CD4-positive, CD25-positive, alpha-beta regulatory T cell (primary cell): ENCODE data around the gene DPH5. TPM values are rescaled to one million over a fixed set of nuclear protein-coding genes. Genes with fewer than 3 reads are reported as not detected.
"Not testable (repeated sequence)": the region's sequence is repeated elsewhere in the genome, so short reads cannot be mapped to it uniquely, and the experiment has no call there.

Experiments
- ATAC-seq, 2 donors: fragments of 150-1000 bp; cut with Tn5 transposase; one replicate each; pipeline ENCODE4 v1.10.0; 2021; ENCODE audit warnings: low read depth in 2 of 2, moderate number of reproducible peaks in 2 of 2, moderate library complexity in 1 of 2
- DNase-seq, 3 donors: peaks; one replicate each; pipeline versions ENCODE4 v3.0.0 to v3.0.0-alpha.2; 2012 to 2022; ENCODE audit warnings: mixed read lengths in 1 of 3
- H3K27ac ChIP-seq: one replicate; pipeline ENCODE4 v1.7.0; 2013; ENCODE audit warnings: mild to moderate bottlenecking, low read length; ENCODE audit not compliant: insufficient read depth, poor library complexity, severe bottlenecking
- H3K27me3 ChIP-seq: one replicate; pipeline ENCODE4 v1.7.0; 2013; ENCODE audit warnings: low read length; ENCODE audit not compliant: control insufficient read depth, insufficient read depth
- H3K36me3 ChIP-seq: one replicate; pipeline ENCODE4 v1.7.0; 2013; ENCODE audit warnings: mild to moderate bottlenecking, low read length, moderate library complexity; ENCODE audit not compliant: control insufficient read depth, insufficient read depth
- H3K4me1 ChIP-seq: 2 replicates; pipeline ENCODE4 v1.7.0; 2013; ENCODE audit warnings: mild to moderate bottlenecking, low read length; ENCODE audit not compliant: insufficient read depth, control insufficient read depth, poor library complexity, severe bottlenecking
- H3K4me3 ChIP-seq: one replicate; pipeline ENCODE4 v1.7.0; 2013; ENCODE audit warnings: low read depth, mild to moderate bottlenecking, low read length, moderate library complexity
- H3K9me3 ChIP-seq, 2 experiments: 1 replicate in 1 of 2; 2 replicates in 1 of 2; pipeline ENCODE4 v1.7.0; 2013; ENCODE audit warnings: low read length in 2 of 2, mild to moderate bottlenecking in 1 of 2, moderate library complexity in 1 of 2; ENCODE audit not compliant: control insufficient read depth in 2 of 2
- H3K27ac Mint-ChIP-seq, 3 donors: one replicate each; pipeline ENCODE4 v1.8.0; 2020 to 2022; ENCODE audit warnings: mild to moderate bottlenecking in 3 of 3, mixed read lengths in 3 of 3, moderate library complexity in 2 of 3
- H3K27me3 Mint-ChIP-seq: one replicate; pipeline ENCODE4 v1.8.0; 2022; ENCODE audit warnings: mild to moderate bottlenecking, mixed read lengths
- H3K36me3 Mint-ChIP-seq: one replicate; pipeline ENCODE4 v1.8.0; 2020; ENCODE audit warnings: mixed read lengths
- H3K4me1 Mint-ChIP-seq, 4 donors: one replicate each; pipeline ENCODE4 v1.8.0; 2020 to 2022; ENCODE audit warnings: mixed read lengths in 4 of 4, mild to moderate bottlenecking in 1 of 4
- H3K4me3 Mint-ChIP-seq, 4 donors: one replicate each; pipeline ENCODE4 v1.8.0; 2020 to 2022; ENCODE audit warnings: mild to moderate bottlenecking in 4 of 4, mixed read lengths in 4 of 4, moderate library complexity in 3 of 4
- H3K9me3 Mint-ChIP-seq, 7 donors: one replicate each; pipeline ENCODE4 v1.8.0; 2020 to 2022; ENCODE audit warnings: mixed read lengths in 7 of 7, mild to moderate bottlenecking in 3 of 7, moderate library complexity in 2 of 7
- polyA plus RNA-seq, 4 donors: library from polyadenylated mRNA; unstranded; fragments of 300-500 nt; fragmentation: Illumina TruSeq; gene quantifications; one replicate each; pipeline ENCODE4 v1.2.3, GENCODE V29; 2021
- total RNA-seq: library from RNA; stranded (reverse); gene quantifications from one replicate; pipeline ENCODE4 v1.2.3, GENCODE V29; 2022

The DPH5 gene
- total and polyA plus RNA-seq, 5 donors from 2014 or later: 30.6 to 49.8 (median 44.2) TPM

DNA sequence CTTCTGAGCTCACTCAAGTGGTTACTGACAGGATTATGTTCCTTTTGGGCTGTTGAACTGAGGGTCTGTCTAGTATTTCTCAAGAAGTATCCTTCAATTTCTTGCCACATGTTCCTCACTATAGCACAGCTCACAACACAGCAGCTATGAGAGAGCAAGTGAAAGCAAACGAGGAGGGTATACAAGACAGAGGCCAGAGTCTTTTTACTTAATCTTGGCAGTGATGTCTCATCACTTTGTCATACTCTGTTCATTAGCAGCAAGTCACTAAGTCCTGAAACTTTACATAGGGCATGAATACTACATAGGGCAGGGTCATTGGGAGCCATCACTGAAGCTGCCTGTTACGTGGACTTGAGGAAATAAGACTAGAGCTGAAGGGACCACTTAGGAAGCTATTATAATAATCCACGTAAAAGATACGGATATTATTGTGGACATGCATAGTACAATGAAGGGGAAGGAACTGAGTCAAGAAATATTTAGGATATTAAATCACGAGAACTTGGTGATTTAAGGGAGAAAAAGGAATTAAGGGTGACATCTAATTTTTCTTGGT lies 66.0 kb downstream of the DPH5 start:
- H3K27me3 Mint-ChIP-seq: no peaks in the 10 kb centered on the region
- Histone ChIP-seq H3K27me3 (no peaks in the 10 kb centered on the region), H3K4me1 (peaks cover 3% of the 10 kb centered on the region), H3K9me3 (no peaks in the 10 kb centered on the region), H3K4me3 (no peak overlapping the region), H3K27ac (no peak overlapping the region), H3K36me3 (peaks cover 30% of the 10 kb centered on the region)
- peaks cover 33% of the 10 kb centered on the region for H3K36me3 Mint-ChIP-seq
- no peak overlapping the region for H3K4me3 Mint-ChIP-seq
- H3K27ac Mint-ChIP-seq: peak overlapping the region in 2 of 3 donors; percentile 21 to 85
- ATAC-seq (no peak), DNase-seq (no peak)
- peaks cover 0 to 2% (median 0%) of the 10 kb centered on the region in 7 donors for H3K9me3 Mint-ChIP-seq
- H3K4me1 Mint-ChIP-seq: peaks cover 19 to 56% (median 33%) of the 10 kb centered on the region in 4 donors

- H3K9me3 Mint-ChIP-seq: peaks cover 2 to 21% (median 7%) of the 10 kb centered on the region in 7 donors
- ATAC-seq (no peak), DNase-seq (no peak)
- Histone ChIP-seq H3K27me3 (no peaks in the 10 kb centered on the region), H3K4me3 (no peak overlapping the region), H3K9me3 (peaks cover 10 to 15% of the 10 kb centered on the region in 2 experiments), H3K27ac (no peak overlapping the region), H3K4me1 (peaks cover 8% of the 10 kb centered on the region), H3K36me3 (peaks cover 27% of the 10 kb centered on the region)
- no peak overlapping the region for H3K27ac Mint-ChIP-seq
- no peaks in the 10 kb centered on the region for H3K27me3 Mint-ChIP-seq
- H3K4me3 Mint-ChIP-seq: no peak overlapping the region
- peaks cover 36 to 68% (median 42%) of the 10 kb centered on the region in 4 donors for H3K4me1 Mint-ChIP-seq
- H3K36me3 Mint-ChIP-seq: peaks cover 35% of the 10 kb centered on the region
These were observed 70.3 kb downstream of the DPH5 start for GRCh38 chr1:100955322-100955721.

DNA sequence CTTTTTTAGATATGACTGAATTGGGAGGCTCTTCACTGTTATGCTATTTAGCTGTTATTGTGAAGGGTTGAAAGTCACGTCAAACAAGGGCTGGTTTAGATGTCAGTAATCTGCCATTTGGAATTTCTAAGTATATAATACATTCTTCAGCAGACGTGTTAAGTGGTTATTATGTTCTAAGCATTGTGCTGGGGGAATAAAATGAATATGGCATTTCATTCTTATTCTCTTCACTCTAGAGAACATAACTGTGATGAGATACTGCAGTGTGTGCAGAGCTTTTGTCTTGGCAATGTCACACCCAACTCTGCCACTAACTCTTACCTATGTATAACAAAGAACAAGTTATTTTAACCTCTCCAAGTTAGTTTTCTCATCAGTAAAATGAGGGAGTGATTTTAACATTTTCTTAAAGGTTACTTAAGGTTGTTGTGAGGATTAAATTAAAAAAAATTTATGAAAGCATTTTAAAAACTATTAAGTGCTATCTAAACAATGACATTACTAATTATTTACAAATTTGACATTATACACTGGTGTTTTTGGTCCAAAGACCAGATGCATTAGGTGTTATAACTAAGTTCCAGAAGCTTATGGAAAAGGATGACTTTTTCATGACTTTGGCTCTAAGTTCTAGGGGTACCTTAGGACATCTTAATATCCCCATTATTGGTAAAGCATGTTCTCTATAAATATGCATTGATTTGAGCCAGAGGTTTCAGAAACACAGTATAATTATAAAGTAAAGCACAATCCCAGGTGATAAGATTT lies 71.4 kb downstream of the DPH5 start:
- no peak overlapping the region for H3K4me3 ChIP-seq
- Mint-ChIP-seq H3K36me3 (peaks cover 35% of the 10 kb centered on the region), H3K9me3 (peaks cover 2 to 24% (median 10%) of the 10 kb centered on the region in 7 donors), H3K27ac (peak overlapping the region in 1 of 3 donors; percentile 7), H3K4me1 (peaks cover 30 to 71% (median 49%) of the 10 kb centered on the region in 4 donors), H3K27me3 (no peaks in the 10 kb centered on the region), H3K4me3 (no peak overlapping the region)
- no peaks in the 10 kb centered on the region for H3K27me3 ChIP-seq
- no peak for DNase-seq
- ATAC-seq: no peak
- peaks cover 10 to 15% of the 10 kb centered on the region in 2 experiments for H3K9me3 ChIP-seq
- H3K36me3 ChIP-seq: peaks cover 27% of the 10 kb centered on the region
- H3K27ac ChIP-seq: no peak overlapping the region
- peaks cover 19% of the 10 kb centered on the region for H3K4me1 ChIP-seq

GRCh38 chr1:100952970-100953369 lies 72.6 kb downstream of the DPH5 start:
- H3K27me3 ChIP-seq, H3K27me3 Mint-ChIP-seq, DNase-seq, ATAC-seq, H3K27ac ChIP-seq, H3K4me3 ChIP-seq: not testable (repeated sequence)
- Histone ChIP-seq H3K36me3 (peaks cover 27% of the 10 kb centered on the region), H3K9me3 (peaks cover 10 to 23% of the 10 kb centered on the region in 2 experiments), H3K4me1 (peaks cover 27% of the 10 kb centered on the region)
- Mint-ChIP-seq H3K9me3 (peaks cover 2 to 36% (median 18%) of the 10 kb centered on the region in 7 donors), H3K27ac (peak overlapping the region; percentile 16 to 95 (median 57)), H3K36me3 (peaks cover 41% of the 10 kb centered on the region), H3K4me3 (peak overlapping the region in 1 of 4 donors; percentile 37), H3K4me1 (peaks cover 36 to 75% (median 52%) of the 10 kb centered on the region in 4 donors)

GRCh38 chr1:100952104-100952745 lies 73.4 kb downstream of the DPH5 start:
- H3K27ac ChIP-seq: no peak overlapping the region
- ATAC-seq: no peak
- no peaks in the 10 kb centered on the region for H3K27me3 Mint-ChIP-seq
- peaks cover 21% of the 10 kb centered on the region for H3K36me3 ChIP-seq
- H3K36me3 Mint-ChIP-seq: peaks cover 45% of the 10 kb centered on the region
- H3K27me3 ChIP-seq: no peaks in the 10 kb centered on the region
- peaks cover 12 to 27% of the 10 kb centered on the region in 2 experiments for H3K9me3 ChIP-seq
- H3K9me3 Mint-ChIP-seq: peaks cover 3 to 43% (median 22%) of the 10 kb centered on the region in 7 donors
- no peak overlapping the region for H3K4me3 ChIP-seq
- H3K4me1 ChIP-seq: peaks cover 27% of the 10 kb centered on the region
- peak overlapping the region; percentile 16 to 95 (median 22) for H3K27ac Mint-ChIP-seq
- peak overlapping the region in 1 of 4 donors; percentile 30 for H3K4me3 Mint-ChIP-seq
- H3K4me1 Mint-ChIP-seq: peaks cover 35 to 77% (median 50%) of the 10 kb centered on the region in 4 donors
- DNase-seq: no peak

DNA sequence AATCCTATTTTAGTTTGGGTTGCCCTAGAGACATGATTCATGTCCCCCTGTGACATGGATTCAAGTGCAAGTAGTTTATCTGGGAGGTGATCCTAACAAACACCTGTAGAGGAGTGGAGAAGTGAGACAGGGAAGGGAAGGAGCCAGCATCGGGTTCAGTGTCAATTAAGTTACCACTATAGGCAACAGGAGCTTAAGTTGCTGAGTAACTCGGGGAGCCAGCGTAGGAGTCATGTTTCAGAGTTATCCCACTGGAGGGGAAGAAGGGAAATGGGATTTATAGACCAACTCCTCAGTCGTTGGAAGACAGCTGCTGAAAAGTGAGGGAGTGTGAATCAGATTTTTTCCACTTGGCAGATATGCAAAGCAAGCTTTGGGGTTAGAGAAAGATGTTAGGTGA lies 74.8 kb downstream of the DPH5 start:
- DNase-seq (no peak), ATAC-seq (no peak)
- Mint-ChIP-seq H3K4me1 (peaks cover 36 to 85% (median 56%) of the 10 kb centered on the region in 4 donors), H3K27ac (peak overlapping the region; percentile 84 to 95 (median 86)), H3K4me3 (peak overlapping the region in 3 of 4 donors; percentile 26 to 85 (median 67)), H3K9me3 (peaks cover 4 to 58% (median 29%) of the 10 kb centered on the region in 7 donors), H3K27me3 (no peaks in the 10 kb centered on the region), H3K36me3 (peaks cover 59% of the 10 kb centered on the region)
- Histone ChIP-seq H3K4me3 (no peak overlapping the region), H3K4me1 (peaks cover 27% of the 10 kb centered on the region), H3K27me3 (no peaks in the 10 kb centered on the region), H3K27ac (no peak overlapping the region), H3K36me3 (peaks cover 18% of the 10 kb centered on the region), H3K9me3 (peaks cover 16 to 32% of the 10 kb centered on the region in 2 experiments)

DNA sequence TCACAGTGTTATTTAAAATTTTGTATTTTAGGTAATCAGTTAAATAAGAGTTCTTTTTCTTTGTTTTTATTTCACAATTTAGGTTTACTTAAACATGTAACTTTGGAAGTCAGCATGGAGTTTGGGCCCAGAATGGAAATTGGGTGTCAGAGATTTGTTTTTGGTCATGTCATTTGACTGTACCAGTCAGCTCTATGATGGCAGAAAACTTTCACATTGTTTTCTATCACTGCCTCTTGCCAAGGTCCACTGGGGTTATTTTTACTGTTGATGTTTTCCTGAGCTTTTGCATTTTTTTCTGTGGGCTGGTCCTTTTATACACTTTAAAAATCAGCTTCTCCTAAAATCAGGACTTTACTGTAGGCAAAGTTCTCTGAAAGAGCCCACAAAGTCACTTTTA lies 75.2 kb downstream of the DPH5 start:
- Mint-ChIP-seq H3K9me3 (peaks cover 4 to 61% (median 33%) of the 10 kb centered on the region in 7 donors), H3K4me3 (peak overlapping the region in 1 of 4 donors; percentile 85), H3K27me3 (no peaks in the 10 kb centered on the region), H3K36me3 (peaks cover 63% of the 10 kb centered on the region), H3K27ac (peak overlapping the region; percentile 5 to 95 (median 84)), H3K4me1 (peaks cover 36 to 87% (median 57%) of the 10 kb centered on the region in 4 donors)
- no peak for DNase-seq
- Histone ChIP-seq H3K27me3 (no peaks in the 10 kb centered on the region), H3K4me3 (no peak overlapping the region), H3K9me3 (peaks cover 16 to 32% of the 10 kb centered on the region in 2 experiments), H3K36me3 (peaks cover 18% of the 10 kb centered on the region), H3K27ac (peak overlapping the region; percentile 66), H3K4me1 (peaks cover 27% of the 10 kb centered on the region)
- no peak for ATAC-seq
